Thyroid gland (tissue), 4 donors: ENCODE data around the gene CACNA1B. TPM values are rescaled to one million over a fixed set of nuclear protein-coding genes. Genes with fewer than 3 reads are reported as not detected.

Source experiments
- DNase-seq, 2 donors: peaks; one replicate each; pipeline ENCODE4 v3.0.0-alpha.2; 2019
- H3K27ac ChIP-seq, 3 donors: fragments of 200-600 bp; sonication (generic); 1 replicate in 2 of 3; 2 replicates in 1 of 3; pipeline ENCODE4 v1.5.1; 2016 to 2019; ENCODE audit warnings: mild to moderate bottlenecking in 1 of 3, moderate library complexity in 1 of 3
- H3K27me3 ChIP-seq: fragments of 200-600 bp; sonication (generic); one replicate; pipeline ENCODE4 v1.5.1; 2019
- H3K36me3 ChIP-seq, 2 donors: fragments of 200-600 bp; sonication (generic); one replicate each; pipeline ENCODE4 v1.5.1; 2016 to 2019
- H3K4me1 ChIP-seq, 2 donors: fragments of 200-600 bp; sonication (generic); one replicate each; pipeline ENCODE4 v1.5.1; 2017 to 2019
- H3K4me3 ChIP-seq, 3 donors: fragments of 200-600 bp; sonication (generic); replicated peaks in 1 of 3; 1 replicate in 2 of 3; 2 replicates in 1 of 3; pipeline ENCODE4 v1.5.1; 2016; ENCODE audit warnings: mild to moderate bottlenecking in 1 of 3
- H3K9me3 ChIP-seq: fragments of 200-600 bp; sonication (generic); one replicate; pipeline ENCODE4 v1.5.1; 2017
- CTCF ChIP-seq, 6 experiments: fragments of 200-600 bp in 3 of 6; fragments of 450-650 bp in 3 of 6; sonication (generic) in 3 of 6; IDR thresholded peaks; one replicate each; pipeline ENCODE4 v1.5.1; 2016 to 2019; ENCODE audit warnings: antibody characterized with exemption in 6 of 6, mild to moderate bottlenecking in 2 of 6, inconsistent platforms in 1 of 6, moderate library complexity in 1 of 6
- POLR2A ChIP-seq, 2 donors: fragments of 450-650 bp; IDR thresholded peaks; one replicate each; pipeline ENCODE4 v1.6.1; 2017; ENCODE audit warnings: antibody characterized with exemption in 2 of 2, mild to moderate bottlenecking in 2 of 2, moderate library complexity in 1 of 2
- WGBS, 2 donors: methylation state at CpG; one replicate each; pipeline ENCODE4 v1.1.5; 2017; 5-methylcytosine and 5-hydroxymethylcytosine counted together
- intact Hi-C: fragments of 100-400 bp; cut with DNase I; formaldehyde crosslinking; loops from one replicate; pipeline ENCODE4 v1.15.1; 2023
- total RNA-seq, 4 donors: library from RNA; depleted of rRNA; stranded (reverse); fragments of >200 nt; gene quantifications; one replicate each; pipeline ENCODE4 v1.2.3, GENCODE V29; 2016

The CACNA1B gene
- total RNA-seq, 4 donors from 2014 or later: 0.13 to 0.68 (median 0.35) TPM

- H3K27me3 ChIP-seq: no peaks in the 10 kb centered on the region
- TF ChIP-seq POLR2A (IDR thresholded peaks at IDR 0.05): no peak
- no peak for TF ChIP-seq CTCF (IDR thresholded peaks at IDR 0.05)
- no peak overlapping the region for H3K4me3 ChIP-seq
- WGBS, 2 donors: 82 to 89% methylated on average over 9 to 11 of the region's 15 CpGs
- H3K36me3 ChIP-seq: no peaks in the 10 kb centered on the region
- no peaks in the 10 kb centered on the region for H3K9me3 ChIP-seq
- H3K27ac ChIP-seq: no peak overlapping the region
- intact Hi-C loops: no loop called here
- no peaks in the 10 kb centered on the region for H3K4me1 ChIP-seq
- DNase-seq: no peak
Measured at GRCh38 chr9:137974746-137975526, 97.4 kb downstream of the CACNA1B start.

GRCh38 chr9:137975527-137975913 is 97.9 kb downstream of the CACNA1B start:
- H3K9me3 ChIP-seq: no peaks in the 10 kb centered on the region
- H3K27ac ChIP-seq: no peak overlapping the region
- H3K4me1 ChIP-seq: no peaks in the 10 kb centered on the region
- WGBS, 2 donors: 81 to 91% methylated on average over 6 of the region's 6 CpGs
- no peak for DNase-seq
- H3K27me3 ChIP-seq: no peaks in the 10 kb centered on the region
- intact Hi-C loops: no loop called here
- no peak overlapping the region for H3K4me3 ChIP-seq
- TF ChIP-seq POLR2A (IDR thresholded peaks at IDR 0.05) (no peak), CTCF (IDR thresholded peaks at IDR 0.05) (no peak)
- H3K36me3 ChIP-seq: no peaks in the 10 kb centered on the region

- H3K27ac ChIP-seq: no peak overlapping the region
- no peaks in the 10 kb centered on the region for H3K4me1 ChIP-seq
- WGBS, 2 donors: 82 to 96% methylated on average over 8 of the region's 8 CpGs
- no peaks in the 10 kb centered on the region for H3K9me3 ChIP-seq
- DNase-seq: no peak
- H3K27me3 ChIP-seq: no peaks in the 10 kb centered on the region
- H3K4me3 ChIP-seq: no peak overlapping the region
- intact Hi-C loops: no loop called here
- TF ChIP-seq POLR2A (IDR thresholded peaks at IDR 0.05) (no peak), CTCF (IDR thresholded peaks at IDR 0.05) (no peak)
- H3K36me3 ChIP-seq: no peaks in the 10 kb centered on the region
Measured at GRCh38 chr9:137975936-137976565, 98.5 kb downstream of the CACNA1B start.

- WGBS, 2 donors: 73 to 75% methylated on average over 7 to 8 of the region's 8 CpGs
- Histone ChIP-seq H3K27ac (no peak overlapping the region), H3K4me3 (no peak overlapping the region), H3K9me3 (no peaks in the 10 kb centered on the region), H3K27me3 (no peaks in the 10 kb centered on the region), H3K36me3 (no peaks in the 10 kb centered on the region), H3K4me1 (no peaks in the 10 kb centered on the region)
- TF ChIP-seq CTCF (IDR thresholded peaks at IDR 0.05) (no peak), POLR2A (IDR thresholded peaks at IDR 0.05) (no peak)
- no peak for DNase-seq
- intact Hi-C loops: no loop called here
Measured at GRCh38 chr9:137977571-137978261, 100.1 kb downstream of the CACNA1B start.
